DND-41 (cell line): ENCODE measurements around the gene STX2.

ENCODE experiments used
- EZH2 ChIP-seq: IDR thresholded peaks from 3 replicates; pipeline ENCODE4 v1.6.1; 2012; ENCODE audit warnings: borderline replicate concordance, low read depth, mild to moderate bottlenecking, moderate library complexity, low read length, inconsistent platforms; ENCODE audit not compliant: severe bottlenecking
- TF ChIP-seq, protein P1 (sequence below): IDR thresholded peaks from 2 replicates; pipeline ENCODE4 v1.5.1; 2012; ENCODE audit warnings: borderline replicate concordance, low read length, moderate library complexity, mild to moderate bottlenecking; ENCODE audit not compliant: poor library complexity, severe bottlenecking; ENCODE audit errors: extremely low read depth

DNA sequence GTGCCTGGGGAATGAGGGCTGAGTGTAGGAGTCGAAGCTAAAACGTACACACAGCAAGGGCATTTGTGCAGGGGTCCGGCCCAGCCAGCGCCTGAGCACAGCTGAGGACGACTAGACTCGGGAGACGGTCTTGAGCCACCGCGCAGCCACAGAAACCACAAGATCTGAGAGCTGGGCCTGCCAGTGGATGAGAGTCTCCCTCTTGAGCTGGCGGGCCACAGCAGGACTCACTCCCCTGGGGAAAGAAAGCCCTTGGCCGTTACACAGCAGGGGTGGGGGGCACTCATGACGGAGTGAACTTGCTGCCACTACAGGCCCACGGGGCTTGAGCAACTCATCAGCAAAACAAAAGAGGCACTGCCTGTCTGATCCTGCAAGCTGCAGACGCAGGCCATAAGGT is 23.0 kb downstream of the STX2 start:
- TF ChIP-seq, protein P1, sequence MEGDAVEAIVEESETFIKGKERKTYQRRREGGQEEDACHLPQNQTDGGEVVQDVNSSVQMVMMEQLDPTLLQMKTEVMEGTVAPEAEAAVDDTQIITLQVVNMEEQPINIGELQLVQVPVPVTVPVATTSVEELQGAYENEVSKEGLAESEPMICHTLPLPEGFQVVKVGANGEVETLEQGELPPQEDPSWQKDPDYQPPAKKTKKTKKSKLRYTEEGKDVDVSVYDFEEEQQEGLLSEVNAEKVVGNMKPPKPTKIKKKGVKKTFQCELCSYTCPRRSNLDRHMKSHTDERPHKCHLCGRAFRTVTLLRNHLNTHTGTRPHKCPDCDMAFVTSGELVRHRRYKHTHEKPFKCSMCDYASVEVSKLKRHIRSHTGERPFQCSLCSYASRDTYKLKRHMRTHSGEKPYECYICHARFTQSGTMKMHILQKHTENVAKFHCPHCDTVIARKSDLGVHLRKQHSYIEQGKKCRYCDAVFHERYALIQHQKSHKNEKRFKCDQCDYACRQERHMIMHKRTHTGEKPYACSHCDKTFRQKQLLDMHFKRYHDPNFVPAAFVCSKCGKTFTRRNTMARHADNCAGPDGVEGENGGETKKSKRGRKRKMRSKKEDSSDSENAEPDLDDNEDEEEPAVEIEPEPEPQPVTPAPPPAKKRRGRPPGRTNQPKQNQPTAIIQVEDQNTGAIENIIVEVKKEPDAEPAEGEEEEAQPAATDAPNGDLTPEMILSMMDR: no peak
- TF ChIP-seq EZH2: no peak
